IMR-90 (cell line): Measurements from ENCODE around the gene HELZ. TPM values are rescaled to one million over a fixed set of nuclear protein-coding genes. Genes with fewer than 3 reads are reported as not detected.

Experiments
- ATAC-seq: fragments of 200-7000 bp; cut with Tn5 transposase; 2 replicates; pipeline ENCODE4 v1.9.1; 2020; ENCODE audit warnings: low read depth, mild to moderate bottlenecking, moderate library complexity
- BruUV-seq: library from RNA; stranded (reverse); fragments of 400-500 nt; replicated peaks from 2 replicates; lab custom pipeline; 2021; lab: Mats Ljungman, UMichigan
- CTCF ChIA-PET: fragments of 300-600 bp; formaldehyde crosslinking; extraction: SDS; loops from one replicate; lab custom pipeline; 2021; ENCODE audit warnings: antibody characterized with exemption; lab: Yijun Ruan, JAX
- POLR2A ChIA-PET: fragments of 300-600 bp; sonication (Branson Sonifier 250); formaldehyde crosslinking; loops from one replicate; lab custom pipeline; 2022; ENCODE audit warnings: antibody characterized with exemption; ENCODE audit not compliant: unreplicated experiment; lab: Charles Lee
- DNase-seq: peaks from one replicate; pipeline ENCODE4 v3.0.0; 2013
- H2AFZ ChIP-seq: replicated peaks from 2 replicates; pipeline ENCODE3; 2013; ENCODE audit warnings: low read length, mild to moderate bottlenecking; ENCODE audit not compliant: poor library complexity
- H2AK5ac ChIP-seq: 2 replicates; pipeline ENCODE4 v1.6.1; 2013; ENCODE audit warnings: low read depth, low read length, inconsistent platforms
- H2AK9ac ChIP-seq: replicated peaks from 2 replicates; pipeline ENCODE3; 2013; ENCODE audit warnings: mild to moderate bottlenecking, low read depth, low read length, moderate library complexity; ENCODE audit not compliant: poor library complexity
- H2BK120ac ChIP-seq: 2 replicates; pipeline ENCODE4 v1.6.1; 2013; ENCODE audit warnings: low read depth, low read length, inconsistent platforms
- H2BK15ac ChIP-seq: 3 replicates; pipeline ENCODE4 v1.6.1; 2013; ENCODE audit warnings: low read depth, low read length, inconsistent platforms
- H2BK20ac ChIP-seq: 2 replicates; pipeline ENCODE4 v1.6.1; 2013; ENCODE audit warnings: low read depth, mild to moderate bottlenecking, inconsistent platforms, low read length, moderate library complexity
- H2BK5ac ChIP-seq: 2 replicates; pipeline ENCODE4 v1.6.1; 2013; ENCODE audit warnings: mild to moderate bottlenecking, low read depth, low read length, inconsistent platforms; ENCODE audit not compliant: poor library complexity, severe bottlenecking
- H3K14ac ChIP-seq: replicated peaks from 2 replicates; pipeline ENCODE4 v1.6.1; 2013; ENCODE audit warnings: low read depth, low read length, inconsistent platforms
- H3K18ac ChIP-seq: 2 replicates; pipeline ENCODE4 v1.6.1; 2013; ENCODE audit warnings: low read depth, low read length, control low read depth
- H3K23ac ChIP-seq: 2 replicates; pipeline ENCODE4 v1.6.1; 2013; ENCODE audit warnings: low read depth, low read length, inconsistent platforms
- H3K27ac ChIP-seq: 2 replicates; pipeline ENCODE4 v1.5.1; 2013; ENCODE audit warnings: mild to moderate bottlenecking, control low read depth, low read length; ENCODE audit not compliant: insufficient read depth
- H3K27me3 ChIP-seq: 2 replicates; pipeline ENCODE4 v1.6.1; 2013; ENCODE audit warnings: low read length; ENCODE audit not compliant: control insufficient read depth, insufficient read depth
- H3K36me3 ChIP-seq: 2 replicates; pipeline ENCODE4 v1.6.1; 2013; ENCODE audit warnings: low read length, mixed read lengths; ENCODE audit not compliant: control insufficient read depth, insufficient read depth
- H3K4ac ChIP-seq: 2 replicates; pipeline ENCODE4 v1.6.1; 2013; ENCODE audit warnings: low read depth, low read length, inconsistent platforms
- H3K4me1 ChIP-seq: 2 replicates; pipeline ENCODE4 v1.6.1; 2013; ENCODE audit warnings: low read length, mixed read lengths; ENCODE audit not compliant: control insufficient read depth, insufficient read depth
- H3K4me2 ChIP-seq: 2 replicates; pipeline ENCODE4 v1.6.1; 2013; ENCODE audit warnings: low read depth, mild to moderate bottlenecking, control low read depth, low read length, moderate library complexity
- H3K4me3 ChIP-seq: 2 replicates; pipeline ENCODE4 v1.5.1; 2013; ENCODE audit warnings: low read depth, mild to moderate bottlenecking, control low read depth, low read length, moderate library complexity; ENCODE audit not compliant: insufficient read depth
- H3K56ac ChIP-seq: 2 replicates; pipeline ENCODE4 v1.6.1; 2013; ENCODE audit warnings: low read length, inconsistent platforms; ENCODE audit not compliant: insufficient read depth; ENCODE audit errors: extremely low read depth
- H3K79me1 ChIP-seq, 2 experiments: 2 replicates each; pipeline ENCODE4 v1.6.1; 2013; ENCODE audit warnings: low read length in 2 of 2, inconsistent platforms in 1 of 2, low read depth in 1 of 2
- H3K9ac ChIP-seq: 2 replicates; pipeline ENCODE4 v1.6.1; 2013; ENCODE audit warnings: low read depth, low read length, control low read depth
- H3K9me1 ChIP-seq: 2 replicates; pipeline ENCODE4 v1.6.1; 2013; ENCODE audit warnings: low read length, inconsistent platforms; ENCODE audit not compliant: insufficient read depth
- H3K9me3 ChIP-seq: 2 replicates; pipeline ENCODE4 v1.6.1; 2013; ENCODE audit warnings: low read length; ENCODE audit not compliant: control insufficient read depth, insufficient read depth
- H4K20me1 ChIP-seq: 2 replicates; pipeline ENCODE4 v1.6.1; 2013; ENCODE audit warnings: low read length, inconsistent platforms; ENCODE audit not compliant: insufficient read depth
- H4K5ac ChIP-seq: 2 replicates; pipeline ENCODE4 v1.6.1; 2013; ENCODE audit warnings: mild to moderate bottlenecking, low read depth, low read length, control low read depth
- H4K8ac ChIP-seq, 2 experiments: 2 replicates each; pipeline ENCODE4 v1.6.1; 2013; ENCODE audit warnings: low read depth in 2 of 2, low read length in 2 of 2, control low read depth in 1 of 2, inconsistent platforms in 1 of 2
- H4K91ac ChIP-seq: 2 replicates; pipeline ENCODE4 v1.6.1; 2013; ENCODE audit warnings: low read depth, low read length, inconsistent platforms; ENCODE audit not compliant: insufficient read depth
- BHLHE40 ChIP-seq: fragments of 150-350 bp; IDR thresholded peaks from 2 replicates; pipeline ENCODE4 v1.6.1; 2016; ENCODE audit warnings: mild to moderate bottlenecking, low read depth, low read length
- CEBPB ChIP-seq: IDR thresholded peaks from 2 replicates; pipeline ENCODE4 v1.6.1; 2012; ENCODE audit warnings: low read depth, low read length, improper control_type of control experiment
- CHD1 ChIP-seq: IDR thresholded peaks from 2 replicates; pipeline ENCODE4 v1.6.1; 2012; ENCODE audit warnings: low read depth, low read length, improper control_type of control experiment
- CTCF ChIP-seq: conservative IDR thresholded peaks from 2 replicates; pipeline ENCODE4 v1.5.1; 2012; ENCODE audit warnings: mild to moderate bottlenecking, low read depth, low read length, improper control_type of control experiment
- ELK1 ChIP-seq: fragments of 150-350 bp; IDR thresholded peaks from 2 replicates; pipeline ENCODE4 v1.6.1; 2016; ENCODE audit warnings: low read depth, mild to moderate bottlenecking, low read length, moderate library complexity, borderline replicate concordance
- FOS ChIP-seq: fragments of 150-350 bp; IDR thresholded peaks from 2 replicates; pipeline ENCODE4 v1.6.1; 2016; ENCODE audit warnings: low read depth, low read length
- MAFK ChIP-seq: IDR thresholded peaks from 2 replicates; pipeline ENCODE4 v1.6.1; 2012; ENCODE audit warnings: low read depth, low read length, improper control_type of control experiment
- MAZ ChIP-seq: IDR thresholded peaks from 2 replicates; pipeline ENCODE4 v1.6.1; 2012; ENCODE audit warnings: low read depth, mild to moderate bottlenecking, low read length, improper control_type of control experiment, moderate library complexity, borderline replicate concordance
- MXI1 ChIP-seq: IDR thresholded peaks from 2 replicates; pipeline ENCODE4 v1.6.1; 2012; ENCODE audit warnings: low read depth, mild to moderate bottlenecking, low read length, moderate library complexity, borderline replicate concordance
- NFE2L2 ChIP-seq: fragments of 150-350 bp; IDR thresholded peaks from 2 replicates; pipeline ENCODE4 v1.6.1; 2016; ENCODE audit warnings: low read depth, mild to moderate bottlenecking, low read length
- POLR2A ChIP-seq: IDR thresholded peaks from 2 replicates; pipeline ENCODE4 v1.6.1; 2012; ENCODE audit warnings: mild to moderate bottlenecking, low read depth, low read length
- RAD21 ChIP-seq: IDR thresholded peaks from 2 replicates; pipeline ENCODE4 v1.6.1; 2012; ENCODE audit warnings: low read length, improper control_type of control experiment
- RCOR1 ChIP-seq: IDR thresholded peaks from 2 replicates; pipeline ENCODE4 v1.6.1; 2012; ENCODE audit warnings: mild to moderate bottlenecking, low read length, improper control_type of control experiment; ENCODE audit not compliant: insufficient replicate concordance
- RFX5 ChIP-seq: IDR thresholded peaks from 2 replicates; pipeline ENCODE4 v1.8.0; 2012; ENCODE audit warnings: low read depth, mild to moderate bottlenecking, low read length, moderate library complexity
- SMC3 ChIP-seq: fragments of 150-350 bp; IDR thresholded peaks from 2 replicates; pipeline ENCODE4 v1.6.1; 2016; ENCODE audit warnings: low read depth, mild to moderate bottlenecking, antibody characterized with exemption, low read length, moderate library complexity
- USF2 ChIP-seq: fragments of 150-350 bp; IDR thresholded peaks from 2 replicates; pipeline ENCODE4 v1.6.1; 2017; ENCODE audit warnings: mild to moderate bottlenecking, antibody characterized with exemption, low read length, low read depth
- WGBS, 2 experiments: methylation state at CpG; one replicate each; pipeline versions ENCODE4 v1.1.5 to v1.1.7; 2013; ENCODE audit warnings: missing lambda C conversion rate in 2 of 2; ENCODE audit not compliant: insufficient read length in 1 of 2; ENCODE audit errors: extremely low coverage in 2 of 2; 5-methylcytosine and 5-hydroxymethylcytosine counted together
- dilution Hi-C: fragments of 300-500 bp; cut with HindIII; formaldehyde crosslinking; loops from one replicate; pipeline ENCODE4 v1.14.3; 2018; ENCODE audit warnings: low sequenced_read_pairs; ENCODE audit not compliant: unreplicated experiment
- in situ Hi-C: fragments of 300-500 bp; cut with MboI; formaldehyde crosslinking; loops from 3 replicates; pipeline ENCODE4 v1.14.3; 2019; ENCODE audit warnings: low sequenced_read_pairs, inconsistent platforms, mixed read lengths
- intact Hi-C: fragments of 100-400 bp; cut with micrococcal nuclease; formaldehyde crosslinking; loops from 2 replicates; pipeline ENCODE4 v1.10.0; 2022
- polyA plus RNA-seq, 3 experiments: library from polyadenylated mRNA; depleted of rRNA; stranded (reverse); fragments of >200 nt; gene quantifications; 2 replicates each; pipeline ENCODE4 v1.2.3, GENCODE V29; 2012; ENCODE audit warnings: low replicate concordance in 1 of 3
- total RNA-seq: library from RNA; depleted of rRNA; stranded (reverse); fragments of >200 nt; gene quantifications from 2 replicates; pipeline ENCODE4 v1.2.3, GENCODE V29; 2012

HELZ gene
- total and polyA plus RNA-seq, 2 of the 4 experiments (the other 2 are of a cell fraction) = 8.0 to 60.6 TPM

GRCh38 chr17:67265436-67266019 is 20.5 kb upstream of the HELZ start:
- Histone ChIP-seq H2AK5ac (no peak overlapping the region), H3K9me1 (no peaks in the 10 kb centered on the region), H4K8ac (no peak overlapping the region), H3K9ac (no peak overlapping the region), H3K27me3 (no peaks in the 10 kb centered on the region), H2BK20ac (no peak overlapping the region), H3K4ac (no peak overlapping the region), H4K91ac (no peak overlapping the region), H2BK120ac (no peak overlapping the region), H4K20me1 (peaks cover 3% of the 10 kb centered on the region; the same call in 1 of the 2 replicates), H2AK9ac (no peak overlapping the region), H2BK5ac (no peak overlapping the region), H3K18ac (no peak overlapping the region), H3K14ac (no peak overlapping the region), H4K5ac (no peak overlapping the region), H3K4me3 (no peak overlapping the region), H3K9me3 (no peaks in the 10 kb centered on the region), H3K4me1 (no peaks in the 10 kb centered on the region), H2BK15ac (no peak overlapping the region), H3K27ac (no peak overlapping the region), H3K4me2 (no peak overlapping the region), H2AFZ (no peak overlapping the region), H3K56ac (no peak overlapping the region), H3K36me3 (no peaks in the 10 kb centered on the region), H3K79me1 (no peaks in the 10 kb centered on the region), H3K23ac (no peak overlapping the region)
- in situ Hi-C loops (no loop called here), dilution Hi-C loops (no loop called here), intact Hi-C loops (no loop called here)
- CTCF ChIA-PET = interaction anchor here (0.6 kb wide), 1 partner anchor 202 kb away, joined by 3 read pairs; no protein-coding TSS in a partner anchor
- TF ChIP-seq BHLHE40 (no peak), FOS (no peak), MXI1 (no peak), CEBPB (no peak), RFX5 (no peak), NFE2L2 (no peak), MAFK (no peak), SMC3 (no peak), RCOR1 (no peak), ELK1 (no peak), MAZ (no peak), CTCF (no peak), RAD21 (no peak), USF2 (no peak), POLR2A (no peak), CHD1 (no peak)
- POLR2A ChIA-PET = no interaction called here
- DNase-seq (no peak), ATAC-seq (no peak)
- no CpG with 5 or more reads among the region's 4 CpGs for WGBS, 2 experiments
- no TSS peak for BruUV-seq
